Mononuclear cell (primary cell): ENCODE data around the gene AK9. TPM values are rescaled to one million over a fixed set of nuclear protein-coding genes. Genes with fewer than 3 reads are reported as not detected.
"Not testable (repeated sequence)": the region's sequence is repeated elsewhere in the genome, so short reads cannot be mapped to it uniquely, and the experiment has no call there.

ENCODE experiments used
- H3K27me3 ChIP-seq: 2 replicates; pipeline ENCODE4 v1.6.0; 2011; ENCODE audit warnings: low read length, control low read depth; ENCODE audit not compliant: insufficient read depth
- H3K4me1 ChIP-seq: 2 replicates; pipeline ENCODE4 v1.5.1; 2011; ENCODE audit warnings: mild to moderate bottlenecking, low read length, control low read depth; ENCODE audit not compliant: insufficient read depth
- H3K4me3 ChIP-seq: 2 replicates; pipeline ENCODE4 v1.5.1; 2011; ENCODE audit warnings: mild to moderate bottlenecking, low read length, moderate library complexity
- H3K9me3 ChIP-seq: 2 replicates; pipeline ENCODE4 v1.5.1; 2011; ENCODE audit warnings: low read depth, mild to moderate bottlenecking, control low read depth, low read length
- total RNA-seq: library from RNA; depleted of rRNA; stranded (reverse); fragments of >200 nt; gene quantifications from one replicate; pipeline ENCODE4 v1.2.3, GENCODE V29; 2012

Gene AK9
- total RNA-seq, 1 donor, result 8.8 TPM

DNA sequence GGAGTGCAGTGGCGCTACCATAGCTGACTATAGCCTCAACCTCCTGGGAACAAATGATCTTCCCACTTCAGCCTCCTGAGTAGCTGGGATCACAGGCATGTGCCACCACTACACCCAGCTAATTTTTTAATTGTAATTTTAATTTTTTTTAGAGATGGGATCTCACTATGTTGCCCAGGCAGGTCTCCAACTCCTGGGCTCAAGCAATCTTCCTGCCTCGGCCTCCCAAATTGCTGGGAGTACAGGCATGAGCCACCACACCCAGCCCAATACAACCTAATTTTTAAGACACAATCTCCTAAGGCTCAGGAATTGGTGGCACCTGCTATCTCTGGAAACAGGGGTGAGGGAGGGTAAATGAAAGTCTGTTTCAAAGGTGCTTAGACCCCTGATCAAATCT, 213.8 kb downstream of the AK9 start:
- H3K4me1 ChIP-seq, result peaks cover 71% of the 10 kb centered on the region
- no peaks in the 10 kb centered on the region for H3K9me3 ChIP-seq
- no peak overlapping the region for H3K4me3 ChIP-seq
- H3K27me3 ChIP-seq, result no peaks in the 10 kb centered on the region

DNA sequence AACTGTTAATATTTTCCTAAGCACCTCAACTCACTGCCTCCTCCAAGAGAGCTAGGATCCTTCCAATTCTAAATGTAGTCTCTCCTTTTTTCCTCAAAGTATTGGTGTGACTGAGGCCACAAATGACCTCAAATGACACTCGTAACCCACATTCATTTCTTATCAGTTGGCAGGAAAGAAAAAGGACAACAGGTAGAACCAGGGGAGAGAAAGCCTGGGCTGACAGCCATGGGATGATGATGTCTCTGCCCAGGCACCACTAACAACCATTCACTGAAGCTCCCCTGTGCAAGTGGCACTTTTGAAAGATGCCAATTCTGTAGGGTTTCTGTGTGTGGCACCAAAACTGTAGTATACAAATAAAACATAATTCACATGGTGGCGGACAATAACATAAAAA, 215.4 kb downstream of the AK9 start:
- H3K9me3 ChIP-seq, result no peaks in the 10 kb centered on the region
- H3K4me3 ChIP-seq, result no peak overlapping the region
- no peaks in the 10 kb centered on the region for H3K27me3 ChIP-seq
- peaks cover 61% of the 10 kb centered on the region for H3K4me1 ChIP-seq

DNA sequence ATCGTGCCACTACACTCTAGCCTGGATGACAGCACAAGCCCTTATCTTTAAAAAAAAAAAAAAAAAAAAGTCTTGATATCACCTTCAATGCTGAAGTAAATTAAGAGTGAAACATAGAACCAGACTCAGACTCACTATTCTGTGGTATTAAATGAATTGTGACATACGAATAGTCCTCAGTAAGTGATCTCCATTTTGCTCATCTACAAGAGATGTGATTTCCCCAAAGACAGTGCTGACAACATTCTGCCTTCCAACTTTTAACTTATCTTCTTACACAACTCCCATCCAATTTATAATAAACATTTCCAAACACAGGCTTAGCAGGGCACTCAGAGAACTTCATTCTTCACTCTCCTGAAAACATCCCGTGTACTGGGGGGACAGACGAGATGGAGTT, 216.0 kb downstream of the AK9 start:
- Histone ChIP-seq H3K4me3 (no peak overlapping the region), H3K4me1 (peaks cover 55% of the 10 kb centered on the region), H3K9me3 (no peaks in the 10 kb centered on the region), H3K27me3 (no peaks in the 10 kb centered on the region)

DNA sequence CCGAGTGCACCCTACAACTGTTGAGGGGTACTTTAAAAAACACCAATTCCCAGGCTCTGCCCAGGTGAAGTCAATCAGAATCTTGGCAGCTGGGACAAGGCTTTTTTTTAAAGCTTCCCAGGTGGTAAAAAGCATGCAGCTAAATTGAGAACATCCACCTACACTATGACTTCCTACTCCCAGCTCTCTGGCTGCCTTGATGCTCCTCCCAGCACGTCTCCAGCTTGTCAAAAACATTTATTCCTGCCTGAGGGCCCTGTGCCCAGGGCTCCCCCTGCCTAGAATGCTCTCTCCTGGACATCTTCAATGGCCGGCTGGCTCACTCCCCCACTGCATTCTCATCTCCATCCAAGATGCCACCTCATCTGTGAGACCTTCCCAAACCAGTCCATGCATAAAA, 217.9 kb downstream of the AK9 start:
- H3K27me3 ChIP-seq, result no peaks in the 10 kb centered on the region

DNA sequence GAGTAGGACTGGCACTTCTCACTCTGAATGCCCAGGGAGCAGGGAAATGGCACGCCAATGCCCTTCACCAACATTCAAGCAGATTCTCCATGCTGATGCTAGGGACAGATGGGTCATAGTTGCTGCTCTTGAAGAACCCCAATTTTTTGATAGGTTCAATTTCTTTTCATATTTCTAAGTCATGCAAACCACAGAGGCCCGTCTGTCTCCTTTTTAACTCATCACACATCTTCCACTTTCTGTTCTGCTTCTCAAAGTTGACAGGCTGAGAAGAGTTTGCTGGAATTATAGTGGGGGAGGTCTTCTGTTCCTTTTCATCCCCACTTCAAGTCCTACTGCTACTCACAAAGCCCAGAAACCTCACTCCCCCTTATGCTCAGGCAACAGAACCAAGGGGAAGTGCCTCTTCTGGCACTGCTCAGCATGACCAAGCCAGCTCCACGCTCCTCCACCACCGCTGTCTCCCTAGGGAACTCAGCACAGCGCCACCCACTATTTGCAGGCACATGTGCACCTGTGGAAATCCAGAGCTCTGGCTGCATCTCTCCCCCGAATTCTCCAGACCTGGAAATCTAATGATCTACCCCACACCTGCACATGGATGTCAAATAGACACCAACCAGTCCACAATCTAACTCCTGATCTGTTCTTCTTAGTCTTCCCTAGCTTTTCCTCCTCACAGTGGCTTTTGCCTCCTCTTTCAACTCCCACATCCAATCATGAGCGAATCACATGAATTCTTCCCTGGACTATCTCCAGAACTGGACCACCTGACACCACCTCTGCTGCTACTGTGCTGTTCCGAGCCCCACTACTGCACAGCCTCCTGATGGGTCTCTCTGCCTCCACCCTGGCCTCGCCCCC, 218.6 kb downstream of the AK9 start:
- H3K4me3 ChIP-seq, result no peak overlapping the region
- no peaks in the 10 kb centered on the region for H3K27me3 ChIP-seq
- H3K9me3 ChIP-seq, result no peaks in the 10 kb centered on the region
- peaks cover 29% of the 10 kb centered on the region for H3K4me1 ChIP-seq

More for the DNA sequence above, 217.9 kb downstream of the AK9 start:
- Histone ChIP-seq H3K9me3 (no peaks in the 10 kb centered on the region), H3K4me3 (no peak overlapping the region), H3K4me1 (peaks cover 37% of the 10 kb centered on the region)

DNA sequence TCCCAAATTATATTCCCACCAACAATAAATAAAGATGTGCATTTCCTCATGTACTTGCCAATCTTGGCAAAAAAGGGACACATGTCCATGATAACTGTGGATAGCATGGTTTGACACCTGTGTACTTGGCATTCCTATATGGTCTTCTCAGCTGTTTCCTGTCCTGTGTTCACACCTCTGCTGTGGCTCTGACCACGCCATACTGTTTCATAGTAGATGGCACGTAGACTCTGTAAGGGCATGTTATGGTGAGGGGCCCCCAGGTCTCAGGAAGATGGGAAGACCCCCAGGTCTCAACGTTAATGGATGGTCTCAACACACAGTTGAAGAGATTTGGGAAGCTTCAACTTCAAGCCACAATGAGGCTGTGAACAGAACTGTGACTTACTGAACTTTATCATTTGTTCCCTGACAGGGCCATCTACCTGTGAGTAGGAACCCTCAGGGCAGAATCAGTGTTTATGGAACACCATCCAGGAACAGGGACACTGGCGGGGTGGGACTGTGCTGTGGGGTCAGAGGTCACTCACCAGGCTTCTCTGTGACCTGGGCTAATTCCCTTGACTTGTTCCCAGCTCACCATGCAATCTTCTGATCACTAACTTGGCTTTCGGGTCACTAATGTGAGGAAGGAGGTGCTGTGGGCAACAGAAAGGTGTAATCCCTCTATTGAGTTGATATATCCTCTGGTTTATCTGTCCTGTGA, 219.7 kb downstream of the AK9 start:
- Histone ChIP-seq H3K4me1 (peaks cover 20% of the 10 kb centered on the region), H3K27me3 (no peaks in the 10 kb centered on the region), H3K4me3 (no peak overlapping the region), H3K9me3 (no peaks in the 10 kb centered on the region)

DNA sequence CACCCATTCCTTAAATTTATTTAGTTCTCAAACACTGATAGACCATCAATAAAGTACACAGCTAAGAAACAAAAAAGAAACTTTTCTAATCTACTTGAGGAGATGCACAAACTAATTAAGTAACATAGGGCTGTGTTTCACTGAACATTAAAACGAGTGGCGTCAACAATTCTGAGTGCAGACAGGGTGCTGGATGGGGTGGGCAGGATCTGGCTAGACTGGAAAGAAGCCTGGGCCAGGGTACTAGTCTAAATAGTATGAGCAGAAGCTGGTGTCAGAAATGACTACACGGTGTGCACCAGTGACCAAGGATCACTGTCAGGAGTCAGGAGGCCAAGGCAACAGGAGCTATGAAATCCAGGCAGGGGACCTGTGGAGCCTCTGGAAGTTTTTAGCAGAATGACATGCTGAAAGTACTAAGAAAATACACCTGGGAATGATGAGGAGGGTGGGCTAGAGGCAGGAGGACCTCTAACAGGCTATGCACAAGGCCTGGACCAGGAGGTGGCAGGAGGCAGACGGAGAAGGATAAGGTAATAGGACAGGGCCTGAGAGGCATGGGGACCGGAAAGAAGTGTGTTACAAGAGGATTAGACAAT, 221.3 kb downstream of the AK9 start:
- Histone ChIP-seq H3K4me1 (peaks cover 17% of the 10 kb centered on the region), H3K9me3 (no peaks in the 10 kb centered on the region), H3K27me3 (no peaks in the 10 kb centered on the region), H3K4me3 (no peak overlapping the region)

DNA sequence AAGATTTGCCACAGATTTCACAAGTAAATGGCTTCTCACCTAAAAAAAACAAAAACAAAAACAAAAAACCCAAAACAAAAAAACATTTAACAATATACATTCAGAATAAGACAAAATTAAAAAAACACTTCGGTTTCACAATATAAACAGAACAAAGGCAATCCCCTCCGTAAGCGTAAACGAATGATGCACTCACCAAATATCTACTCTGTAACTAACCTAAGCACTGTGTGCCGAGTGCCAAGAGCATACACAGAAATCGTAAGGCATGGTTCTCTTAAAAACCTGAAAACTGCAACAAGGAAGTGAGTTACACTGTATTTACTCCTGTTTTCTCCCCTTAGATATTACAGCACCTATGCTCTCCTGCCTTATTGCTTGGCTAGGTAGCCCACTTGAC, 223.3 kb downstream of the AK9 start:
- Histone ChIP-seq H3K9me3 (no peaks in the 10 kb centered on the region), H3K4me1 (peaks cover 11% of the 10 kb centered on the region), H3K4me3 (no peak overlapping the region), H3K27me3 (no peaks in the 10 kb centered on the region)

DNA sequence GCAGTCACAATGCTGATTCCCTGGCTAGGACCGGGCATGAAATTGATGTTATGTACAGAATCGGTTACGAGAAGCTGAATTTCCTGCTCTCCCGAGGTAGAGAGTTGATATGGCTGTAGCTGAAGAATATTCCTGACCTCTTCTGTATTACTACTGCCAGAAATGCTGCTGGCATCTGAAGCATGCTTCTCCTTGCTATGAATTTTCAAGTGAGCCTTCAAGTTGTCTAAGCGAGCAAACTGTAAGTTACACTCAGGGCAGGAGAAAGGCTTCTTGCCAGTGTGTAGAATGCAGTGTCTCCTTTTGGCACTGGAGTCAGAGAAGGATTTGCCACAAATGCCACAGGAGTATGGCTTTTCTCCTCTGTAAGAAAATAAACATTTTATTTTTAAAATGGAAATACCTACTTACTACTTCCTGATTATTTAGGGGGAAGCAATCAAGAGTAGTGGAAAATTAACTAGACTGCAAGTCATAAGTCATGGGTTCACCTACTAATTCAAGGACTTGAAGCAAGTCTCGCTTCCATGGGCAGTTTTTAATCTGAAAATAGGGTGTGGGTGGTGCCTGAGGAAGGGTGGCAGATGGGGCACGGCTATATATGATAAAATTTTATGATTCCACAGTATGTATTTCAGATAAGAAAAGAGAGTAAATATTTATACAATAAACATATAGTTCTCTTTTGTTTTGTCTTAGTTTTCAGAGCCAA, 224.6 kb downstream of the AK9 start:
- Histone ChIP-seq H3K4me1 (no peaks in the 10 kb centered on the region), H3K9me3 (no peaks in the 10 kb centered on the region), H3K27me3 (no peaks in the 10 kb centered on the region), H3K4me3 (no peak overlapping the region)

DNA sequence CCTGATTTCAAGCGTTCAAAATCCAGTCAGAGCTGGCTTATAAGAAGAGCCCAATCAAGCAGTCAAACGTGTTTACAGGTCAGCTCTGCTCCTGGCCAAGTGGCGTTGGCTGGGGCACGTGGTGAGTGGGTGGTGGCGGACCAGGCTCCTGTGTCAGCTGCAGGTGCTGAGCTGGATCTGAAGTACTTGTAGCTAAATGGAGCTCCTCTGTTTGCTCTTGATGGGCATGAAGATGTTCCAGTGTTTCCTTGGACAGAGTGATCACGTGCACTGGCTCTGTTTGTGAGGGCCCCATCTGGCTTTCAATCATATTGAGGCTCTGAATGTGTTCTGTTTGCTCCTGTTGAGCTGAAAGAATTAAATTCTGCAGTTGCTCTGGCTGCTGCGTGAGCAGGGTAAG, 225.2 kb downstream of the AK9 start:
- Histone ChIP-seq H3K27me3 (no peaks in the 10 kb centered on the region), H3K4me3 (no peak overlapping the region), H3K4me1 (no peaks in the 10 kb centered on the region), H3K9me3 (no peaks in the 10 kb centered on the region)

DNA sequence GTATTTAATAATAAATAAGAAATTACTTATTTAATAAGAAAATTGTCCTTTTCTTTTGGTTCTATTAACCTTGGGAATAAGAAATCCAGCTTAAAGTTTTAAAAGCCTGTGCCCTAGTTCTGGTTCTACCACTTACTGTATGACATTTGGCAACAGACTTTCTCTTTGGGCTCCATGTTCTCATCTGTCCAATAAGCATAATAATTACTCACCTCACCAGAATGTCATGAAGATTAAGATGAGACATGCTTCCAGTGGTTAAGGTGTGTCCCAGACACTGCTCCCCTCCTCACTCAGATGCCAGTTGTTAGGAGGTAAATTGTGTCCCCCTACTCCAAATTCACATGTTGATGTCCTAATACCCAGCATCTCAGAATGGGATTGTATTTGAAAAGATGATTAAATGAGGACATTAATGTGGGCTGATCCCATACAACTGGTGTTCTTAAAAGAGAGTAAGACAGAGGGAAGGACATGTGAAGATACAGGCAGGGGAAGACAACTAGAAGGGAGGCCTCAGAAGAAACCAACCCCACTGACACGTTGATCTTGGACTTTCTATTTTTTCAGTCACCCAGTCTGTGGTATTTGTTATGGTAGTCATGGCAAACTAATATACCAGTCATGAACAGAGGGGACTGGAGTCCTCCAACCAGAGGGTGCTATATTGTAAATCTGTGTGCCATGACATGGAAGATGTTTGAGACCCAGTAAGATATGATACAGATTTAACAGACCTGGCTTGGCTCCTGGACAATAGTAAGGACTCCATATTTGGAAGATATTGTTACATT, 229.1 kb downstream of the AK9 start:
- Histone ChIP-seq H3K9me3 (no peaks in the 10 kb centered on the region), H3K4me1 (peaks cover 29% of the 10 kb centered on the region), H3K27me3 (no peaks in the 10 kb centered on the region), H3K4me3 (no peak overlapping the region)

DNA sequence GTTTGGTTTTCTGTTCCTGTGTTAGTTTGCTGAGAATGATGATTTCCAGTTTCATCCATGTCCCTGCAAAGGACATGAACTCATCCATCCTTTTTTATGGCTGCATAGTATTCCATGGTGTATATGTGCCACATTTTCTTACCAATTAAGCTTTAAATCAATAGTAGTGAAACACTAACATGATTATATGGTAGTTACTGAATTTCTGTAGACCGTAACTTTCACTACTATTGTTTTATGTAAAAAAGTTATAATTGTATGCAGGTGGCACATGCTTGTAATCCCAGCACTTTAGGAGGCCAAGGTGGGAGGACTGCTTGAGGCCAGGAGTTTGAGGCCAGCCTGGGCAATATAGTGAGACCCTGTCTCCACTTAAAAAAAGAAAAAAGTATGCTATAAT, 229.8 kb downstream of the AK9 start:
- not testable (repeated sequence) for H3K4me3 ChIP-seq, H3K27me3 ChIP-seq, H3K9me3 ChIP-seq
- peaks cover 36% of the 10 kb centered on the region for H3K4me1 ChIP-seq

DNA sequence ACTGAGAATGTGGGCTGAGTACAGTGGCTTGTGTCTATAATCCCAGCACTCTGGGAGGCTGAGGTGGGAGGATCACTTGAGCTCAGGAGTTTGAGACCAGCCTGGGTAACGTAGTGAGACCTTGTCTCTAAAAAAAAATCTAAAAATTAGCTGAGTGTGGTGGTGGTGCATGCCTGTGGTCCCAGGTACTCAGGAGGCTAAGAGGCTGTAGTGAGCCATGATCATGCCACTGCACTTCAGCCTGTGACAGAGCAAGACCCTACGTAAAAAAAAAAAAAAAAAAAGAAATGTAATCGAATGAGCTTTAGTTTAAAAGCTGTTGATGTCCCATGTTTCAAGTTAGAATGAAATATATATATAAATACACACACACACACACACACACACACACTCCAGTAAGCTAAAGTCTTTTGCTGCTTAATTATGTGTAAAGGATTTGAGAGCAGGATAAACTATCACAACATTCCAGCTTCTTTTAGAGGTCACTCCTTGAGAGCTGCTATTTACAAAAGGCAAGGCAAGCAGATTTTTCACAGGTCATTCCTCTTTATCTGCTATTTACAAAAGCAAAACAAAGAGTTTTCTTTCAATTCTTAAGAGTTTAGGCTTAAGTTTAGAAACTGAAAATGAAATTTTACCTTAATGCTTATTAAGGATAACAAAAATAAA, 230.7 kb downstream of the AK9 start:
- Histone ChIP-seq H3K27me3 (no peaks in the 10 kb centered on the region), H3K4me3 (no peak overlapping the region), H3K4me1 (peaks cover 40% of the 10 kb centered on the region), H3K9me3 (no peaks in the 10 kb centered on the region)
